GM12891 (cell line): ENCODE results near the gene PDHX.
"Not testable (repeated sequence)": the region's sequence is repeated elsewhere in the genome, so short reads cannot be mapped to it uniquely, and the experiment has no call there.

ENCODE experiments used
- DNase-seq: peaks from one replicate; pipeline ENCODE4 v3.0.0; 2011; ENCODE audit warnings: low spot score; ENCODE audit not compliant: insufficient read length
- FAIRE-seq: peaks from 2 replicates; lab custom pipeline; 2011; peaks lifted over from hg19 to GRCh38; lab: Jason Lieb, UNC
- PAX5 ChIP-seq: IDR thresholded peaks from 2 replicates; pipeline ENCODE4 v1.6.1; 2011; ENCODE audit warnings: low read length, moderate library complexity, mild to moderate bottlenecking; ENCODE audit not compliant: insufficient read depth, severe bottlenecking
- POLR2A ChIP-seq: IDR thresholded peaks from 2 replicates; pipeline ENCODE4 v1.6.1; 2011; ENCODE audit warnings: low read depth, low read length, control low read depth
- POLR2AphosphoS5 ChIP-seq: IDR thresholded peaks from 2 replicates; pipeline ENCODE4 v1.6.1; 2011; ENCODE audit warnings: low read depth, low read length, control low read depth
- POU2F2 ChIP-seq: IDR thresholded peaks from 2 replicates; pipeline ENCODE4 v1.6.1; 2011; ENCODE audit warnings: low read depth, mild to moderate bottlenecking, control low read depth, low read length, moderate library complexity
- SPI1 ChIP-seq: IDR thresholded peaks from 2 replicates; pipeline ENCODE4 v1.6.1; 2011; ENCODE audit warnings: low read depth, low read length, control low read depth
- TAF1 ChIP-seq: IDR thresholded peaks from 2 replicates; pipeline ENCODE4 v1.6.1; 2011; ENCODE audit warnings: low read depth, low read length, control low read depth

PDHX gene

GRCh38 chr11:34891611-34892010, 24.8 kb upstream of the PDHX start:
- TF ChIP-seq SPI1 (no peak), POLR2AphosphoS5 (no peak), TAF1 (no peak), POLR2A (no peak), POU2F2 (no peak), PAX5 (no peak)
- DNase-seq = no peak
- FAIRE-seq = peak; percentile 23

GRCh38 chr11:34893416-34893815, 23.0 kb upstream of the PDHX start:
- no peak for DNase-seq
- TF ChIP-seq POU2F2 (no peak), TAF1 (no peak), PAX5 (no peak), SPI1 (no peak), POLR2A (no peak)
- FAIRE-seq = no peak

GRCh38 chr11:34896191-34896590, 20.2 kb upstream of the PDHX start:
- DNase-seq, FAIRE-seq: not testable (repeated sequence)

GRCh38 chr11:34897171-34897870, 19.1 kb upstream of the PDHX start:
- TF ChIP-seq POU2F2 = no peak
- TF ChIP-seq TAF1 = no peak
- no peak for TF ChIP-seq SPI1
- TF ChIP-seq POLR2AphosphoS5 = no peak
- TF ChIP-seq POLR2A = no peak
- TF ChIP-seq PAX5 = no peak
- no peak for FAIRE-seq
- no peak for DNase-seq

- FAIRE-seq (no peak), DNase-seq (no peak)
- no peak for TF ChIP-seq TAF1
- no peak for TF ChIP-seq PAX5
- TF ChIP-seq POLR2AphosphoS5 = no peak
- no peak for TF ChIP-seq POU2F2
- no peak for TF ChIP-seq SPI1
- no peak for TF ChIP-seq POLR2A
These were observed 17.9 kb upstream of the PDHX start for GRCh38 chr11:34898474-34898873.

- TF ChIP-seq SPI1 (no peak), POU2F2 (no peak), TAF1 (no peak), POLR2AphosphoS5 (no peak), PAX5 (no peak), POLR2A (no peak)
These were observed 16.8 kb upstream of the PDHX start for GRCh38 chr11:34899633-34900016.

GRCh38 chr11:34904421-34904955, 11.9 kb upstream of the PDHX start:
- FAIRE-seq = no peak
- TF ChIP-seq SPI1 (no peak), POLR2A (no peak), POU2F2 (no peak), TAF1 (no peak), POLR2AphosphoS5 (no peak), PAX5 (no peak)
- no peak for DNase-seq

More at GRCh38 chr11:34899633-34900016, 16.8 kb upstream of the PDHX start:
- DNase-seq (no peak), FAIRE-seq (no peak)

GRCh38 chr11:34905666-34906065, 10.8 kb upstream of the PDHX start:
- FAIRE-seq (no peak), DNase-seq (no peak)
- no peak for TF ChIP-seq POLR2AphosphoS5
- no peak for TF ChIP-seq POLR2A
- TF ChIP-seq POU2F2 = no peak
- TF ChIP-seq TAF1 = no peak
- TF ChIP-seq PAX5 = no peak
- TF ChIP-seq SPI1 = no peak

GRCh38 chr11:34907934-34908593, 8.4 kb upstream of the PDHX start:
- DNase-seq (no peak), FAIRE-seq (peak; percentile 13)
- no peak for TF ChIP-seq PAX5
- TF ChIP-seq SPI1 = no peak
- no peak for TF ChIP-seq POU2F2
- TF ChIP-seq POLR2A = no peak
- TF ChIP-seq TAF1 = no peak
- TF ChIP-seq POLR2AphosphoS5 = no peak

- DNase-seq (no peak), FAIRE-seq (peak; percentile 50)
- no peak for TF ChIP-seq SPI1
- TF ChIP-seq POU2F2 = no peak
- no peak for TF ChIP-seq POLR2A
- TF ChIP-seq TAF1 = no peak
- TF ChIP-seq PAX5 = no peak
- no peak for TF ChIP-seq POLR2AphosphoS5
These were observed 7.0 kb upstream of the PDHX start for GRCh38 chr11:34909415-34909814.
